ENCODE results near the gene EDC4.

DNA sequence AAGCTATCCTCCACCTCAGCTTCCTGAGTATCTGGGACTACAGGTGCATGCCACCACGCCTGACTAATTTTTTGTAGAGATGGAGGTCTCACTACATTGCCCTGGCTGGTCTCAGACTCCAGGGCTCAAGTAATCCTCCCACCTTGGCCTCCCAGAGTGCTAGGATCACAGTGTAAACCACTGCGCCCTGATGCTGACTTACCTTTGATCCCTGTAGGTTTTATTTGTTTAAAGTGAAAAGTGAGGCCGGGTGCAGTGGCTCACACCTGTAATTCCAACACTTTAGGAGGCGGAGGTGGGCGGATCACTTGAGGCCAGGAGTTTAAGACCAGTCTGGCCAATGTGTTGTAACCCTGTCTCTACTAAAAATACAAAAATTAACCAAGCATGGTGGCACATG, 28.9 kb downstream of the EDC4 start:
- TF ChIP-seq, protein P1, sequence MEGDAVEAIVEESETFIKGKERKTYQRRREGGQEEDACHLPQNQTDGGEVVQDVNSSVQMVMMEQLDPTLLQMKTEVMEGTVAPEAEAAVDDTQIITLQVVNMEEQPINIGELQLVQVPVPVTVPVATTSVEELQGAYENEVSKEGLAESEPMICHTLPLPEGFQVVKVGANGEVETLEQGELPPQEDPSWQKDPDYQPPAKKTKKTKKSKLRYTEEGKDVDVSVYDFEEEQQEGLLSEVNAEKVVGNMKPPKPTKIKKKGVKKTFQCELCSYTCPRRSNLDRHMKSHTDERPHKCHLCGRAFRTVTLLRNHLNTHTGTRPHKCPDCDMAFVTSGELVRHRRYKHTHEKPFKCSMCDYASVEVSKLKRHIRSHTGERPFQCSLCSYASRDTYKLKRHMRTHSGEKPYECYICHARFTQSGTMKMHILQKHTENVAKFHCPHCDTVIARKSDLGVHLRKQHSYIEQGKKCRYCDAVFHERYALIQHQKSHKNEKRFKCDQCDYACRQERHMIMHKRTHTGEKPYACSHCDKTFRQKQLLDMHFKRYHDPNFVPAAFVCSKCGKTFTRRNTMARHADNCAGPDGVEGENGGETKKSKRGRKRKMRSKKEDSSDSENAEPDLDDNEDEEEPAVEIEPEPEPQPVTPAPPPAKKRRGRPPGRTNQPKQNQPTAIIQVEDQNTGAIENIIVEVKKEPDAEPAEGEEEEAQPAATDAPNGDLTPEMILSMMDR (IDR thresholded peaks at IDR 0.05) = no peak
- no peak for TF ChIP-seq POLR2A (IDR thresholded peaks at IDR 0.05)
